Raji (cell line): ENCODE measurements around the gene AP1B1.

Experiments
- POLR2A ChIP-seq: IDR thresholded peaks from 2 replicates; pipeline ENCODE4 v1.6.1; 2011; ENCODE audit warnings: low read depth, low read length, control low read depth; ENCODE audit not compliant: insufficient read depth

The AP1B1 gene

DNA sequence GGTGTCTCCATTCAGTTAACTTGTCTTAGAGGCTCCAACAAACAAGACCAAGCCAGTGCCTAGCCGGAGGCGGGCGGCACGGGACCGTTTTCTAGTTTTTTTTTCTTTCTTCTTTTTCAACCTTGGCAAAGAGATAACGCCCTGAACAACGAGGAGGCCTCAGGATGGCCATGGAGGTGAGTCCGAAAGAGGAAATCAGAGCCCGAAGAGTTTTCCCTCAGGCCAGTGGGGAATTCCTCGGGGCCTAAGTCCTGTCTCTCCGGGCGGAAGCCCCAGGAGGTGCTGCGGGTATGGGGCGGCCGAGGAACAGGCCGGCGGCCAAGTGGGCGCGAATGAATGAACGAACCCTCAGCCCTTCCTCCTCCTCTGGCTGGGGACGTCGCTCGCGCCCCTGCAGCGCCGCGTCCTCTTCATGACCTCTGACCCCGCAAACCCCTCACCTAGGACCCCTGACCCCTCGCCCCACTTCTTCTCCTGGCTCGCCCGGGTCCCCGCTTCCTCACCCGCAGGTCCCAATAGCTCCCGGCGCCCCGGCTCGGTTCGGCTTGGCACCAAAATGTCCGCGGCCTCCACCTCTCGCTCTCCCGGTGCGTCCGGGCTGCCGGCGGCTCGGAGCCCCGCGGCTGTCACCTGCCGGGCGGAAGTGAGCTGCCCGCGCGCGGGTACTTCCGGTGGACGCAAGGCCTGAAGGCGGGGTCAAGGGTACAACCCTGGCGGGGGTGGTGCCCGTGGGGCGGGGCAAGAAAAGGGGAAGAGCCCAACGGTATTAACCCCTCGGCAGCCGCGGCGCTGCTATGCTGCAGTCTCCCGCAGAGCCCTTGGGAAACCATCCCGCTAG is at the start of gene AP1B1:
Gene AP1B1 (minus strand): TSS at position 650 of the 838 bp plus-strand sequence. CDS start 21,327 bp downstream, outside the sequence.
- peak; percentile 74 for TF ChIP-seq POLR2A

- no peak for TF ChIP-seq POLR2A
These were observed 47.1 kb upstream of the AP1B1 start for GRCh38 chr22:29435236-29436136.

DNA sequence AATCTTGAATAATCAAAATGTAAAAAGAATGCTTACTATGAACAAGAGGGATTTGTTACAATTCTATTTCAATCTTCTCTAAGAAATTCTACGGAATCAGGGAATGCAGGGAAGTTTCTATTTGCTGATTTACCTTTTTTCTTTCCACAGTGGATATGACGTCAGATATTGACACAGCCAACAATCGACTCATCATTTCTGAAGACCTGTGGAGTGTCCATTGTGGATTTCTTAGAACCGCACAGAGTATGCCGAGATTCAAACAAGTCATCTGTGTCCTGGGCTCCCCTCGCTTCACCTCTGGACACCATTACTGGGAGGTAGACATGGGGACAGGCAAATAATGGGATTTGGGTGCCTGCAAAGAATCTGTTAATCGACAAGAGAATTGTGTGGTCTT is 45.9 kb upstream of the AP1B1 start:
- no peak for TF ChIP-seq POLR2A

DNA sequence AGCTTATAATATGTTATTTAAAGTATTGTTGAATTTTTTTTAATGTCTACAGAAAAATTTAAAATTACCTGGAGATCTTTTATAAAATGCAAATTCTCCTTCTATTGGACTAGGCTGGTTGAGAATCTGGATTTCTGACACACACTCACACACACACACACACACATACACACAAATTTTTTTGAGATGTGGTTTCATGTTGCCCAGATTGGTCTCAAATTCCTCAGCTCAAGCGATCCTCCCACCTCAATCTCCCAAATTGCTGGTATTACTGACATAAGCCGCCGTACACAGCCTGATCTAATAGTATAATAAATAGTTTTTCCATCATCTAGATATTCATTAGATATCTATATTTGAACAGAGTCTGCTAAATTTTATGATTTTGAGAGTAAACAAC is 45.5 kb upstream of the AP1B1 start:
- no peak for TF ChIP-seq POLR2A

- TF ChIP-seq POLR2A, result no peak
These were observed 43.6 kb upstream of the AP1B1 start for GRCh38 chr22:29431986-29432385.

GRCh38 chr22:29427176-29427760 is 38.9 kb upstream of the AP1B1 start:
- no peak for TF ChIP-seq POLR2A

DNA sequence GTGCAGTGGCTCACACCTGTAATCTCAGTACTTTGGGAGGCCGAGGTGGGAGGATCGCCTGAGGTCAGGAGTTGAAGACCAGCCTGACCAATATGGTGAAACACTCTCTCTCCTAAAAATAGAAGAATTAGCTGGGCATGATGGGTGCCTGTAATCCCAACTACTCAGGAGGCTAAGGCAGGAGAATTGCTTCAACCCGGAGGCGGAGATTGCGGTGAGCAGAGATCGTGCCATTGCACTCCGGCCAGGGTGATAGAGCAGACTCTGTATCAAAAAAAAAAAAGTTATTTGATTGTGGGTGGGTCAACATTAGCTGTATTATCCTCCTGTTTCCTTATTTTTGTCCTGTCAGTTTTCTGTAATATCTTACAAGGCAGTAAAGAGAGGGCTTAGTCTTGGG is 38.1 kb upstream of the AP1B1 start:
- TF ChIP-seq POLR2A, result no peak

DNA sequence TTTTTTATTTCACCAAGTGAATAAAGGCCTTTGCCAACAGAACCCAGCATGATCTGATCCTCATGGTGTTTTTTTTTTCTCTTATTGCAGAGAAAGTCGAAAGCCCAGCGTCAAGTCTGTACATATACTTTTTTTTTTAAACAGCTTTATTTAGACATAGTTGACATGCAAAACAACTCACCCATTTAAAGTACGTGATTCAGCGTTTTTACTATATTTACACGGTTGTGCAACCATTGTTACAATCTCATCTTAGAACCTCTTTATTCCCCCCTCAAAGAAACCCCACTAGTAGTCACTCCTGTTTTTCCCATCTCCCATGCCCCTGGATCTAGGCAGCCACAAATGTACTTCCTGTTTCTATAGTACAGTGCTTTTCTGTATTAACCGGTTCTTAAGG is 20.6 kb upstream of the AP1B1 start:
- no peak for TF ChIP-seq POLR2A

DNA sequence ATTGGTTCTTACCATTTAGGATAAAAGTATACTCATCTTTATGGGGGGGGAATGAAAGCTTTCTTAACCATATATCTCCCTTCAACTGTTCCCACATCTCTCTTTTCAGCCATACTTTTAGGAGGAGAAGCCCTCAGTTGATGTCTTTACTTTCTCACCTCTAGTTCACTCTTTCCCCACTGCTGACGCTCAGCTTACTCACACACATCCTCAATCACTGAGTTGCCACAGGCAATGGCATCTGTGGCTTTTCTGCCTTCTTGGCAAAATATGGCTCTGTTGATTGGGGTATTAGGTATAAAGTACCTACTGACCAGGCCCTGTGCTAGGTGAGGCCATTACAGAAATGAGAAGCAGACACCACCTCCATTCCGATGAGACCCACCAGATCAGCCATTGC is 12.2 kb upstream of the AP1B1 start:
- no peak for TF ChIP-seq POLR2A

- no peak for TF ChIP-seq POLR2A
These were observed 9.4 kb upstream of the AP1B1 start for GRCh38 chr22:29397791-29398190.

DNA sequence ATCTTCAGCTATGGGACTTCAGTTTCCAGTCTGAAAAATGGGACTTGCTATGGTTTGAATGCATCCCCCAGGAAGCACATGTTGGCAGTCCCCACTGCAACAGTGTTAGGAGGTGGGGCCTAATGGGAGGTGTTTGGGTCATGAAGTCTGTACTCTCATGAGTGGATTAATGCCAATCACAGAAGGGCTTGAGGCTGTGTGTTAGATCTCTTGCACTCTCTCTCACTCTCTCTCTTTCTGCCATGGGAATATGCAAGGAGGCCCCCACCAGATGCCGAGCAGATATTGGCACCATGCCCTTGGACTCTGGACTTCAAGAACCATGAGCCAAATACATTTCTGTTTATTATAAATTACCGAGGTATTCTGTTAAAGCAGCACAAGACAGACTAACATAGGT is 7.8 kb upstream of the AP1B1 start:
- TF ChIP-seq POLR2A, result no peak

DNA sequence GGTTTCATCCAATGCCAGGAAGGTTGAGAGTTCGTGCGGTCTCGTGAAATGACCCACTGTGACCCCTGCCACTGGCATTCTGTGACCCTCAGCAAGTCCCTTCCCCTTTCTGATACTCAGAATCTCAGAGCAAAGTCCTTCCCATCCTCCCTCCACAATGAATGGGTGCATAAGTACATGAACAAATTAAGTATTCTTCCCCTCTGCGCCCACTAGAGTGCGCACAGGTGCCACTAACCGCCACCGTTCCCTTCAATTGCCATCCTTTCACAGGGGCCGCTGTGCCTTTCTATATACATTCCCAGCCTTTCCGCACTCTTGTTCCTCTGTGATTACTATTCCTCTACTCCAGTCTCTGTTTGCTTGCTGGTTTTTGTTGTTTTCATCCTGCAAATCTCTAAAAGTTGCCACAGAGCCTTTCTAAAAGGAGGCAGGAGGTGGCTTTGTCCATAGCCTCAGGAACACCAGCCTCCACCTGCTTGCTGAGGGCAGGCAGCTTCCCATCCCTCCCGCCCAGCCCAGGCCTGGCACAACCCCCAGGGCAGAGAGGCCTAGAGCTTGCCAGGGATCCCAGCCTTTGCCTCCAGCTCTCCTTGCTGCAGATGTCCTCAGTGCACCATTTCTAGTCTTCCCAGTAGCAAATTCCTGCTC is 6.7 kb upstream of the AP1B1 start:
- no peak for TF ChIP-seq POLR2A

DNA sequence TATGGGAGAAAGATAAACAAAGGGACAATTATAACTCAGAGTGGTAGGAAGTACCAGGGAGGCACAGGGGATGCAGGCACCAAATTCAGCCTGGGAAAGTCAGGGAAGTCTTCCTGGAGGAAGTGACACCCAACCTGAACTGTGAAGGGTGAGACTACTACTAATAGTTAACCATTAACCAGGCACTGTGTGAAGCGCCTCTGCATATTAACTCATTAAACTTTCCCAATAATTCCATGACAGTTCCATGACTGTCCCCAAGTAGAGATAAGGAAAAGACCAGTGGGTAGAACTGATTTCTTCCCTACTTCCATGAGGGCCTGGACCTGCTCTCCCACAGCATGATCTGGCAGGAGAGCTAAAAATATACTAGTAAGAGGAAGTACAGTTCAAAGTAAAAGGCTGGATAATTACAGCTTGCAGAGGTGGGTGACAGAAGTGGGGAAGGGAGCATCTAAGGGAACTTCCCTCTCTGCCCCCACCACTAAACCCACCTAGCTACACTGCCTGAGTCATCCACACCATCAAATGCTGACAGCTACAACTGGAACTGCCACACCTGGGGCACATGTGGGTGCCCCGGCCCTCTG is 4.7 kb upstream of the AP1B1 start:
- TF ChIP-seq POLR2A, result no peak

- TF ChIP-seq POLR2A, result no peak
These were observed 3.2 kb upstream of the AP1B1 start for GRCh38 chr22:29391546-29391945.

GRCh38 chr22:29390270-29390669 is 1.9 kb upstream of the AP1B1 start:
- no peak for TF ChIP-seq POLR2A
